GM03348 (cell line): Measurements from ENCODE around the gene SSUH2.

Experiments
- DNase-seq: peaks from one replicate; pipeline ENCODE4 v3.0.0; 2012; ENCODE audit warnings: low spot score

The SSUH2 gene

GRCh38 chr3:8641472-8641871 lies 3.1 kb downstream of the SSUH2 start:
- DNase-seq: no peak

GRCh38 chr3:8640223-8640622 lies 4.4 kb downstream of the SSUH2 start:
- DNase-seq: no peak

- no peak for DNase-seq
These were observed 5.0 kb downstream of the SSUH2 start for GRCh38 chr3:8639659-8640000.

DNA sequence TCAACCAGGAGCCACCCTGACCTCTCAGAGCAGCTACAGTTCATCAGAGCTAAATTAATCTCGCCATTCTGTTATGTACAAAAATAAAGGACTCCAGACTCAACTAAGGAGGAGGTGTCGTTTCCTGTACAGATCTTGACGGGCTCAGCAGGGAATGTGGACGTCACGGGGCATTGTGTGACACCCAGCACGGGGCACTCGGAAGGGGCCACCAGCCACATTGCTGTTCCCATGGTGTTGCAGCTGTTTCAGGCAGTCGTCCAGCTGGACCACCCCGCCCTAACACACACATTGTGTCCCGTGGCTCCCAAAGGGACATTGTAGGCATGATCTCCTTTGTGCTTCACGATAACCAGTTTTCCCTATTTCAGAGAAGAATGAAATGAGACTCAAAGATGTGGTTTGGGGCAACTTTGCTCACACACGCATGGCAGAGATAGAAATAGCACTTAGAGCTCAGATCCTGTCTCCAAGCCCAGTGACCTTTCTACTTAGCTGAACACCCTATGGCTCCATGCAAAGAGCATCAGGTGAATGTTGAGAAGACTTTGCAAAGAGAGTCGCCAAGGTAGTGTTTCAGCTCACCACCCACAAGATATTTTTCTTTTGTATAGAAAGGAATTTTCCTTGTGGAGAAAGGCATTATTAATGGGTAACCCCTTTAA lies 5.5 kb downstream of the SSUH2 start:
- no peak for DNase-seq

DNA sequence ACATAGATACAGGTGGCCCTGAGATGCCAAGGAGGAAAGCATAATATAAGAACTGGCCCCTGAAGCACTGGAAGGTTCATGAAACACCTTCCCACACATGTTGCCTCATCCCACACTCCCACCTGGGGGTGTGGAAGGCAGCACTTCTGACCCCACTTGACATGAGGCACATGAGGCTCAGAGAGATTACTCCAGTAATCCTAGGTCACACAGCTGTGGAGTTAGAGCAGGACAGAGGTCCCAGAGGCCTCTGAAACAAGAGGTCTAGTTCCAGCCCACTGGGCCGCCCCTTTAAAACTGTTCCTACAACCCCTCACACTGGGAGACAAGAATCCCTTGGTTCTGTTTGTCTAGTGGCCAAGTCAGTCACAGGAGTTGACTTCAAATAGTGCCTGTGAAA lies 7.2 kb downstream of the SSUH2 start:
- no peak for DNase-seq

- no peak for DNase-seq
These were observed 9.0 kb downstream of the SSUH2 start for GRCh38 chr3:8635631-8636030.

DNA sequence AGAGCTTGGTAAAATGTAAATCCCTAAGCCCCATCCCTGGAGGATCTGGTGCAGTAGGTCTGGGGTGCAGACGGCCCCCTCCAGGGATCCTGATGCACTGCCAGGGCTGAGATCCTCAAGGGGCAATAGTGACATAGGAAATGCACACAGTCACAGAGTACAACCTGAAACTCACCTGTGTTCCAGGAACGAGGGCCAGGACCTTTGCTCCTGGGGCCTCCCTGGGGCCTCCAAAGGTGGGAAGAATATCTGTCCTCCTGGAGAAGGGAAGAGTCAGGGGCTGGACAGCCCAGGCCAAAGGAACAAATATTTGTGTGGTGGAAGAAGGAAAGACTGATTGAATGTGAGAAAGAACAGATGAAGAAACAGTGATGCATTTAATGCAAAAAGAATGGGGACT lies 9.5 kb downstream of the SSUH2 start:
- no peak for DNase-seq

DNA sequence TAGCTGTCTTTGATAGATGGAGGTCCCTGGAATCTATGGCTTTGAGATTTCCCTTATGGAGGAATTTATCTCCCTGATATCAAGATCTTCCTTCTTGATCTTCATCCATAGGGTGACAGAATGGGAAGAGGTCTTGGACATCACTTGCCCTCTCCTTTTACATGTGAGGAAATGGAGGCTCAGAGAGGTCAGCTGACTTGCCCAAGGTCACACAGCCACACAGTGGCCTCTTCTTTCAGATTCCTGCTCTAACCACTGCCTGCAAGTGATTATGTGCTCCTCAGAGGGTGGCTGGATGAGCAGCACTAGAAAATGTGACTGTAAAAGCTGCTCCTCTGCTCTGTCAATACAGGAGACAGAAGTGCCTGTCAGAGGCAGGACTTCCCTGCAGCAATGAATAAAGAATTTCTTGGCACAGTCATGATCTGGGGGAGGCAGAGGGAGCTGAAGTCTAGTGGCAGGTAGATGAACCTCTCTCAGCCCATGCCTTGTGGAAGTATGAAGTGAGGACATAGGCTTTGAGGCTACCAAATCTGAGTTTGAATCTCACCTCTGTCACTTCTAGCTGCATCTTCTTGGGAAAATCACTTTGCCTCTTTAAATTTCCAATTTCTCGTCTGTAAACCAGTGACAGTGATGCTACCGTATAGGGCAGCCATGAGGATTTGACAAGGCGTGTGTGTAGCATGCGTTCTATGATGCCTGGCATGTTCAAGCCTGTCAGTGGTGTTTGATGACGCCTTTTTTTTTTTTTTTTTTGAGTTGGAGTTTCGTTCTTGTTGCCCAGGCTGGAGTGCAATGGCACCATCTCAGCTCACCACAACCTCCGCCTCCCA lies 12.0 kb downstream of the SSUH2 start:
- DNase-seq: no peak

- no peak for DNase-seq
These were observed 12.9 kb downstream of the SSUH2 start for GRCh38 chr3:8631661-8632060.

DNA sequence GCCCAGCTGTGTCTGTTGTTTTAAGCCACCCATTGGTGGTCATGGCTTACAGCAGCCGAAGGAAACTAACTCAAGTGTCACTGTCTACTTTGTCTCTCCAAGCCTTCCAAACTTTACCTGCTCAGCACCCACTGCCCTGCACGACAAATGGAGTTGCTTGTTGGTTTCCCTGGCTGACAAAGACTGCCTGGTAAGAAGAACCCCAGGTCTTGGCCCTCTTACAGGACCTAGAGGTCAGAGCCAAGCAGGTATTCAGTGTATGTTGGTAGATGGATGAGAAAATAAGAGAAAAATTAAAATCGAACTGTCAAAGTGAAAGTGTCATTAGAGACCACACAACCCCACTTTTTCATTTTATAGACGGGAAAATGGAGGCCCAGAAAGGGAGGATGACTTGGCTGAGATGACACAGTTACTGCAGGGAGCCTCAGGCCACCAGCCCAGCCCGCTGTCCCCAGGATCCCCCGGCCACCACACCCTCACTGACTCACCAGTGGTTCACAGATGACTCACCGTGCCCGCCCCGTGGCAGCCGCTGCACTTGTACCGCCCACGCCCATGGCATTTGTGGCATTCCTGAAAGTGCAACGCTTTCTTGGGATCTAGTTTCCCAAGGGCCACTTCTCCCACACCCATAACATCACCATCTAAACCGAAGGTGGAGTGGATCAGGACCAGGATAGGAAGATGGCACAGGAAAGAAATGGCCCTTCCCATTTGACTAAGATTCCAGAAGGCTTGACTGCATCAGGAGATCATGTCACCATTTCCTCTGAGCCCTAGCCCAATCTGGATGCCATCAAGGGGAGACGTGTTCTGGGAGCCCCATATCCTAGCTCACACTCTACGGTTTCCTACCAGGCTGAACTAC lies 15.2 kb downstream of the SSUH2 start:
- peak; percentile 95 for DNase-seq

DNA sequence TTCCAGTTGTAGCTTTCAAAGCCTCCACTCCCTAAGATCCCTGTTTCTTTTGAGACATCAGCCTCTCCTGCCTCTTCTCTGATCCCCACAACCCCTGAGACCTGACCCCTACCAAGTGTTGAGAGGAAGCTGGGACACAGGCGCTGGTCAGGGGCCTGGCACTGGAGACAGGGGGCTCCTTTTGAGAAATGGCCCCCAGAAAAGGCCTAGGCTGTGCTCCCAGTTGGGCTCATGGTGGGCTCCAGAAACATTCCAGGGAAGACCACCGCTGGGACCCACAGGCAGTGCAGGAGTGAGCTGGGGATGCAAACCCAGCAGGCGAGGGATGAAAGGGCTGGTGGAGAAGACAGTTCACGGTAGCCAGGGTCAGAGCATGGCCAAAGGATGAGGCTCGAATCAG lies 16.6 kb downstream of the SSUH2 start:
- DNase-seq: no peak

DNA sequence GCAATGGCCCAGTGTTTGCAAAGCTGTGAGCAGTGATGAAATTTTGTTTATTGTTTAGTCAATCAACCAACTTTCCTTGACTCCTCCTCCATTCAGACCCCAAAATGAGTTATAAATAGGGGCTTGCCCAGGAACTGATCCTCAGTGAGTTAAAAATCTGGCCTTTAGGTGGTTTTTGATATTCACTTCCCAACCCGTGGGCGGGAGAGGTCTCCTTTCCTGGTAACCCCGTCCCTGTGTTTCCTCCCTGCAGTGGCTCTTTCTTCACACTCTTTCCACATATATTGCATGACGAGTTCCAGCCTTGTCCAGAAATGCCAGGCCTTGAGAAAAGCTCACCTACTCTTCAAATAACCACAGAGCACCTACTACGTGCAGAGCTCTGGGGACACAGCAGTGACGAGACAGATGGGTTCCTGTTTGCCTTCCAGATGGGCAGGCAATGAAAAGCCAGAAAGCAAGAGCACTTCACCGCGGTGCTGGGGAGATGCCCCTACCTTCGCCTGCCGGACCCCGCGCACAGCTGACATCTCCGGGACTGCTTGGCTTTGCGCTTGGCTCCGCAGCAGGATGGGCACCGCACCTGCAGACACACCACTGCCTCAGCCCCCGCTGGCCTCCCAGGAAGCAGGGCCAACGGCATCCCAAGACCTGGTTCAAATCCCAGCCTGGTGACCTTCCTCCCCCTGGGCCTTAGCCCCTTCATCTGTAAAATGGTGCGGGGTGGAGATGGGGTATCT lies 17.2 kb downstream of the SSUH2 start:
- no peak for DNase-seq

DNA sequence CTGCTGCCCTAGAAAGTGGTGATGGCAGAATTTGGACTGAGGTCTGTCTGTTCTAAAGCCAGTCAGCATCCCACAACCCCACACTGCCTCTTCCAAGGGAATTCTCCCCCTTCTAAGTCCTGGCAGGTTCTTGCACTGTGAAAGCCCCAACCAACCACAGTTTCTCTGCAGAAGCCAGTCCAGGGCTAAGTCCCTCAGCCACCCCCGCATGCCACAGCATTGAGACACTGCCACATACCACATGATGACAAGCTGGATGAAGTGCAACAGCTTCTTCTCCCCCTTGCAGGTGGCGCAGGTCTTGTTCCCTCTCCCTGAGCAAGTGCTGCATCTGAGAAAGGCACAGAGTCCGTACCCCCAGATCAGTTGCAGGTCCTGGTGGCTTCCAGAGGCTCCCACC lies 18.6 kb downstream of the SSUH2 start:
- DNase-seq: peak; percentile 47

DNA sequence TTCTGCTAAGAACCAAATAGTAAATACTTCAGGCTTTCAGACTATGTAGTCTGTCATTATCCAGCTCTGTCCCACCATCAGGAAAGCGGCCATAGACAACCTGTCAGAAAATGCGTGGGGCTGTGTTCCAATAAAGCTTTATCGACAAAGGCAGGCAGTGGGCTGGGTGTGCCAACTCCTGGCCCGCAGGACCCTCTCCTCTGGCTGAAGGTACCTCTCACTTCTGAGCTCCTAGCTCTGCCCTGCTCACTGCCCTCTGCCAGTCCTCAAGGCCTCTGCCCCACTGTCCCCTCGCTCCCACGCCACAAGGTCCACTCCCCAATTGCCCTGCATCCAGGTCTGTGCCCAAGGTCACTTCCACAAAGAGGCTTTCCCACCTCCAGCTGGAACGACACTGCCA lies 20.0 kb downstream of the SSUH2 start:
- no peak for DNase-seq

DNA sequence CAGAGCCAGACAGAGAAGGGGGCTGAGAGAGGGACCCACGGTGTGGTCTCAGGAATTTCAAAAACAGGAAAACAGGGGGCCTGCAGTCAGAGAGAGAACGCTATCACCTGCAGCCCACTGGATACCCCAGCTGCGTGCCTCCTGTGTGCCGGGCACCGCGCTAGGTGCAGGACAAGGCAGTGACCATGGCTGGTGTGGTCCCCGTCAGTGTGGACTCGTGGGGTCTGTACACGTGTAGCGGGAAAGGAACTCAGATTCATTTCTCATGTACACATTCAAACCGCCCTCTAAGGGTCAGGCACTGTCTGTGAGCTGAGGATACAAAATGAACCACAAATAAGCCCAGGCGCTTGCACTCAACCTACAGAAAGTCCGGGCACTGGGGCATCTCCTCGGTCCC lies 20.9 kb downstream of the SSUH2 start:
- DNase-seq: no peak

DNA sequence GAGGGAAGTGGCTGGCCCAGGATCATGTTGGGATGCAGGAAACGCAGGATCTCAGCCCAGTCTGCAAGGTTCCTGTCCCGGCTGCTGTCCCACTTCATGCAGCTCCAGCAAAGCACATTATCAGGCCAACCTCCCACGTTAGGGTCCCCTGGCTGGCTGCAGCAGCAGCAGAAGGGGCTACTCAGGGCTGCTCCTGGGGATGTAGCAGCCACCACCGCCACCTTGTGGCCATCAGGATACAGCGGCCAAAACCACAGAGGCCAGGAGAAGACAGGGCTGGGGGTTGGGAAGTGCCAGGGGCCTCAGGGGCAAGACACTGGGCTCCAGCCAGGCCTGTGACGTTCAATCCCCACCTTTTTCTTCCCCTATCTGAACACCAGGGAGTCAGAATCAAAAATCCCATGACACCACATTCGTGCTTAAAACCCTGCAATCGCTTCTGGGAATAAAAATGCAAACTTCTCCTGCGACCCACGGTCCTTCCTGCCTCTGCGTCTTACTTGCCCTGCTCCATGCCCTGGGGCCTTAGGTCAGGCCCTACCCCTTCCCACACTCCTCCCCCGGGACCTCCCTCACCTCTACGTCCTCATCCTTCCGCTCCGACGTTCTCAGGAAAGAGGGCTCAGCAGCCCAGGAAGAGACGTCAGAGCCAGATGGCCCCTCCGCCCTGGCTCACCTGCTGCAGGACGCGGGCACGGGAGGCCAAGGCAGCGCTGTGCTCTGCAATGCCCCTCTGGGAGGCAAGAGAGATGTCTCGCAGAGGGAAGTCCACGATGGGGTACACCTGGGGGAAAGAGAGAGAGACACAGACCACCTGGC lies 21.5 kb downstream of the SSUH2 start:
- peak; percentile 90 for DNase-seq

DNA sequence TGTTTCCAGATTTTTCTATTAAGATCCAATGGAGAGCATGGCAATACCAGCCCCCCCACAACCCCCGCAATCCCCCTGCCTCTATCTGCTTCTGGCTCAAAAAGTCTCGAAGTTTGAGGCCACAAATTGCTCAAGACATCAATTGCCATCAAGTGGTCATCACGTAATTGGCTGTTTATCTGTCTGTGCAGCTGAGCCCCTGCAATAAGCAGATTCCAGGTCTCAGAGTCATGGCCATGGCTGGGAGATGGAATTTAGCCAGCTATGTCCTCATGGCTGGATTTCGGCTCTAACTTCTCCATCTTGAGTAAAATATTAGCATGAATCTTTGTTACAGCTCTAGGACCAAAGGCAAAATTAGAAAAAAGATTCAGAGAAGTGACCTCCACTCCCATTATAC lies 22.7 kb downstream of the SSUH2 start:
- DNase-seq: peak; percentile 93

DNA sequence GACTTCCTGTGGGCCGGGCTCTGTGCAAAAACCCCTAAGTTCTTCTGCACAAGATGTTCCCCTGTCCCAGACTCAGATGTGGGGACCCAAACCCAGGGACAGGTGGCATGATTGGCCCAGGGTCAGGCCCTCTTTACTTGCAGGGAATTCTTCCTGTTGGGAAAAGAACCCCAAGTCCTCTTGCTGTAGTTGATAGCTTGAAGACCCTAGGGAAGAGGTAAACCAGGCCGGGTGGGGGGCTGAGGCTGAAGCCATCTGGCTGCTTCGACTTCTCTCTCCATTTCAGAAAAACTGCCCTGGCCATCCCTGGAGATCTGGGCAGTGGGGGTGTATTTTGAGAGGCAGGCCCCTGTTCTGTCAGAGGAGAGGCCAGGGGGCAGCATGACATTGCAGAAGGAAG lies 23.5 kb downstream of the SSUH2 start:
- DNase-seq: no peak

- no peak for DNase-seq
These were observed 25.1 kb downstream of the SSUH2 start for GRCh38 chr3:8619548-8619947.

- DNase-seq: no peak
These were observed 25.6 kb downstream of the SSUH2 start for GRCh38 chr3:8618950-8619349.

GRCh38 chr3:8617921-8618320 lies 26.7 kb downstream of the SSUH2 start:
- no peak for DNase-seq
